ENCODE results near the gene VAT1L.

VAT1L gene

GRCh38 chr16:77785373-77785764 is 3.0 kb upstream of the VAT1L start:
- TF ChIP-seq EZH2phosphoT487 (IDR thresholded peaks at IDR 0.05; ENCODE audit: borderline replicate concordance, low read length) = no peak
- no peak for TF ChIP-seq CTCF (IDR thresholded peaks at IDR 0.05; ENCODE audit: low read depth, low read length, poor library complexity, severe bottlenecking)
- no peaks in the 10 kb centered on the region for H3F3A ChIP-seq (ENCODE audit: control insufficient read depth, insufficient read depth)
- H3K9me3 ChIP-seq (ENCODE audit: control insufficient read depth, insufficient read depth, low read length) = no peaks in the 10 kb centered on the region; the same call in 1 of the 2 replicates
- H3K9me2 ChIP-seq (replicated peaks; ENCODE audit: control insufficient read depth, low read length) = no peaks in the 10 kb centered on the region
- H3K4me3 ChIP-seq (ENCODE audit: low read length) = no peak overlapping the region
- H3K27ac ChIP-seq (ENCODE audit: low read depth, low read length) = no peak overlapping the region
- no peaks in the 10 kb centered on the region for H3K36me3 ChIP-seq (ENCODE audit: control insufficient read depth, low read length)
- no peaks in the 10 kb centered on the region for H4K20me1 ChIP-seq (ENCODE audit: control insufficient read depth, insufficient read depth, low read depth, low read length)
- H3K27me3 ChIP-seq (ENCODE audit: control insufficient read depth, low read length) = peaks cover 25% of the 10 kb centered on the region; the same call in 1 of the 2 replicates
- no peak overlapping the region for H3K4me2 ChIP-seq (ENCODE audit: low read length)
- H3K4me1 ChIP-seq (ENCODE audit: control insufficient read depth, low read length) = no peaks in the 10 kb centered on the region
- no peaks in the 10 kb centered on the region for H3K79me2 ChIP-seq (ENCODE audit: control insufficient read depth, low read length)

GRCh38 chr16:77786186-77786847 is 2.0 kb upstream of the VAT1L start:
- no peaks in the 10 kb centered on the region for H4K20me1 ChIP-seq (ENCODE audit: control insufficient read depth, insufficient read depth, low read depth, low read length)
- no peaks in the 10 kb centered on the region for H3K4me1 ChIP-seq (ENCODE audit: control insufficient read depth, low read length)
- TF ChIP-seq CTCF (IDR thresholded peaks at IDR 0.05; ENCODE audit: low read depth, low read length, poor library complexity, severe bottlenecking) (no peak), EZH2phosphoT487 (IDR thresholded peaks at IDR 0.05; ENCODE audit: borderline replicate concordance, low read length) (no peak)
- H3K79me2 ChIP-seq (ENCODE audit: control insufficient read depth, low read length) = no peaks in the 10 kb centered on the region
- peaks cover 25% of the 10 kb centered on the region; the same call in 1 of the 2 replicates for H3K27me3 ChIP-seq (ENCODE audit: control insufficient read depth, low read length)
- no peaks in the 10 kb centered on the region for H3K9me2 ChIP-seq (replicated peaks; ENCODE audit: control insufficient read depth, low read length)
- no peaks in the 10 kb centered on the region for H3K36me3 ChIP-seq (ENCODE audit: control insufficient read depth, low read length)
- H3F3A ChIP-seq (ENCODE audit: control insufficient read depth, insufficient read depth) = no peaks in the 10 kb centered on the region
- H3K9me3 ChIP-seq (ENCODE audit: control insufficient read depth, insufficient read depth, low read length) = no peaks in the 10 kb centered on the region; the same call in 1 of the 2 replicates
- no peak overlapping the region for H3K27ac ChIP-seq (ENCODE audit: low read depth, low read length)
- no peak overlapping the region for H3K4me3 ChIP-seq (ENCODE audit: low read length)
- H3K4me2 ChIP-seq (ENCODE audit: low read length) = no peak overlapping the region

- no peak overlapping the region for H3K4me3 ChIP-seq (ENCODE audit: low read length)
- no peaks in the 10 kb centered on the region for H3K79me2 ChIP-seq (ENCODE audit: control insufficient read depth, low read length)
- no peak overlapping the region for H3K27ac ChIP-seq (ENCODE audit: low read depth, low read length)
- peaks cover 30% of the 10 kb centered on the region; the same call in 1 of the 2 replicates for H3K27me3 ChIP-seq (ENCODE audit: control insufficient read depth, low read length)
- no peak overlapping the region for H3K4me2 ChIP-seq (ENCODE audit: low read length)
- H3K4me1 ChIP-seq (ENCODE audit: control insufficient read depth, low read length) = no peaks in the 10 kb centered on the region
- H3K9me2 ChIP-seq (replicated peaks; ENCODE audit: control insufficient read depth, low read length) = no peaks in the 10 kb centered on the region
- H3F3A ChIP-seq (ENCODE audit: control insufficient read depth, insufficient read depth) = no peaks in the 10 kb centered on the region
- no peaks in the 10 kb centered on the region; the same call in 1 of the 2 replicates for H3K9me3 ChIP-seq (ENCODE audit: control insufficient read depth, insufficient read depth, low read length)
- H3K36me3 ChIP-seq (ENCODE audit: control insufficient read depth, low read length) = no peaks in the 10 kb centered on the region
- H4K20me1 ChIP-seq (ENCODE audit: control insufficient read depth, insufficient read depth, low read depth, low read length) = no peaks in the 10 kb centered on the region
- TF ChIP-seq CTCF (IDR thresholded peaks at IDR 0.05; ENCODE audit: low read depth, low read length, poor library complexity, severe bottlenecking) = no peak
- no peak for TF ChIP-seq EZH2phosphoT487 (IDR thresholded peaks at IDR 0.05; ENCODE audit: borderline replicate concordance, low read length)
These were observed 912 bp upstream of the VAT1L start for GRCh38 chr16:77787452-77787851.
